C4-2B (cell line): ENCODE data around the gene UCKL1.

ENCODE experiments used
- ZFX ChIP-seq: fragments of 450-650 bp; IDR thresholded peaks from 2 replicates; pipeline ENCODE4 v1.6.1; 2017
- TF ChIP-seq, protein P1 (sequence below): fragments of 450-650 bp; conservative IDR thresholded peaks from 2 replicates; pipeline ENCODE4 v1.5.1; 2017; ENCODE audit warnings: mild to moderate bottlenecking

DNA sequence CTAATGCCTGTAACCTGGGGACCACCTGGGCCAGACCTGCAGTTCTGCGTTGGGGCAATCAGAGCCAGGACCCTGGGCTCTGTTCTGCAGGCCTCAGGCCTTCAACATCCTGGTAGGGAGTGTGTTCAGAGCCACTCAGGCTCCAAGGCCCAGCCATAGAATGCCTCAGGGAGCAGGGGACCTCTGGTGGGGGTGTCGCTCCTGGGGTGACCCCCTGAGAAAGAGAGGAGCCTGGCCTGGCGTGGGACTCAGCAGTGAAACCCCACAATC, 12.5 kb downstream of the UCKL1 start:
- TF ChIP-seq, protein P1, sequence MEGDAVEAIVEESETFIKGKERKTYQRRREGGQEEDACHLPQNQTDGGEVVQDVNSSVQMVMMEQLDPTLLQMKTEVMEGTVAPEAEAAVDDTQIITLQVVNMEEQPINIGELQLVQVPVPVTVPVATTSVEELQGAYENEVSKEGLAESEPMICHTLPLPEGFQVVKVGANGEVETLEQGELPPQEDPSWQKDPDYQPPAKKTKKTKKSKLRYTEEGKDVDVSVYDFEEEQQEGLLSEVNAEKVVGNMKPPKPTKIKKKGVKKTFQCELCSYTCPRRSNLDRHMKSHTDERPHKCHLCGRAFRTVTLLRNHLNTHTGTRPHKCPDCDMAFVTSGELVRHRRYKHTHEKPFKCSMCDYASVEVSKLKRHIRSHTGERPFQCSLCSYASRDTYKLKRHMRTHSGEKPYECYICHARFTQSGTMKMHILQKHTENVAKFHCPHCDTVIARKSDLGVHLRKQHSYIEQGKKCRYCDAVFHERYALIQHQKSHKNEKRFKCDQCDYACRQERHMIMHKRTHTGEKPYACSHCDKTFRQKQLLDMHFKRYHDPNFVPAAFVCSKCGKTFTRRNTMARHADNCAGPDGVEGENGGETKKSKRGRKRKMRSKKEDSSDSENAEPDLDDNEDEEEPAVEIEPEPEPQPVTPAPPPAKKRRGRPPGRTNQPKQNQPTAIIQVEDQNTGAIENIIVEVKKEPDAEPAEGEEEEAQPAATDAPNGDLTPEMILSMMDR = no peak
- no peak for TF ChIP-seq ZFX
